WTC11 (cell line): ENCODE results near the gene EIF5. TPM values are rescaled to one million over a fixed set of nuclear protein-coding genes. Genes with fewer than 3 reads are reported as not detected.

Experiments
- ATAC-seq: fragments of 200-7000 bp; cut with Tn5 transposase; 2 replicates; pipeline ENCODE4 v1.10.0; 2021; ENCODE audit warnings: mild to moderate bottlenecking, moderate library complexity
- CTCF ChIA-PET: fragments of 300-600 bp; sonication (Branson Sonifier 250); formaldehyde crosslinking; loops from one replicate; lab custom pipeline; 2021; ENCODE audit warnings: antibody characterized with exemption; lab: Charles Lee
- POLR2A ChIA-PET: fragments of 350-600 bp; sonication (Branson Sonifier 250); formaldehyde crosslinking; loops from one replicate; lab custom pipeline; 2021; ENCODE audit warnings: antibody characterized with exemption; lab: Charles Lee
- DNase-seq: peaks from one replicate; pipeline ENCODE4 v3.0.0; 2021; ENCODE audit warnings: low spot score
- H3K27ac Mint-ChIP-seq: 2 replicates; pipeline ENCODE4 v1.8.0; 2021; ENCODE audit warnings: mixed read lengths
- H3K27me3 Mint-ChIP-seq: 2 replicates; pipeline ENCODE4 v1.8.0; 2021; ENCODE audit warnings: low read depth, mild to moderate bottlenecking, moderate library complexity, mixed read lengths
- H3K36me3 Mint-ChIP-seq: 2 replicates; pipeline ENCODE4 v1.8.0; 2021; ENCODE audit warnings: mixed read lengths
- H3K4me1 Mint-ChIP-seq: 2 replicates; pipeline ENCODE4 v1.8.0; 2022; ENCODE audit warnings: mixed read lengths
- H3K4me3 Mint-ChIP-seq: 2 replicates; pipeline ENCODE4 v1.8.0; 2021; ENCODE audit warnings: mild to moderate bottlenecking, moderate library complexity, mixed read lengths
- H3K9me3 Mint-ChIP-seq: 2 replicates; pipeline ENCODE4 v1.8.0; 2021; ENCODE audit warnings: mixed read lengths
- ATF6 ChIP-seq: sonication (generic); formaldehyde crosslinking; IDR thresholded peaks from 2 replicates; pipeline ENCODE4 v1.8.1; 2023; ENCODE audit warnings: mild to moderate bottlenecking, missing genetic modification reagents
- ETV6 ChIP-seq: sonication (generic); formaldehyde crosslinking; IDR thresholded peaks from 2 replicates; pipeline ENCODE4 v1.8.1; 2022; ENCODE audit warnings: mild to moderate bottlenecking, missing genetic modification reagents
- FOXJ3 ChIP-seq: sonication (generic); formaldehyde crosslinking; IDR thresholded peaks from 2 replicates; pipeline ENCODE4 v1.9.0; 2021; ENCODE audit warnings: missing genetic modification reagents, mild to moderate bottlenecking, borderline replicate concordance
- GTF2I ChIP-seq: fragments of 250-450 bp; sonication (Bioruptor Pico); conservative IDR thresholded peaks from 2 replicates; pipeline ENCODE4 v1.4.0; 2021; ENCODE audit warnings: mild to moderate bottlenecking
- HMGA2 ChIP-seq: fragments of 250-450 bp; sonication (Bioruptor Pico); IDR thresholded peaks from 2 replicates; pipeline ENCODE4 v1.4.0; 2021; ENCODE audit warnings: mild to moderate bottlenecking, moderate library complexity
- MAX ChIP-seq: sonication (generic); formaldehyde crosslinking; IDR thresholded peaks from 2 replicates; pipeline ENCODE4 v1.8.0; 2022; ENCODE audit warnings: mild to moderate bottlenecking, missing genetic modification reagents
- NFATC4 ChIP-seq: fragments of 250-450 bp; sonication (Bioruptor Pico); IDR thresholded peaks from 2 replicates; pipeline ENCODE4 v1.9.0; 2021; ENCODE audit warnings: mild to moderate bottlenecking
- PRDM15 ChIP-seq: sonication (generic); formaldehyde crosslinking; IDR thresholded peaks from 2 replicates; pipeline ENCODE4 v1.8.0; 2022; ENCODE audit warnings: missing genetic modification reagents
- RORB ChIP-seq: fragments of 250-450 bp; sonication (Bioruptor Pico); IDR thresholded peaks from 2 replicates; pipeline ENCODE4 v1.9.0; 2021; ENCODE audit warnings: mild to moderate bottlenecking
- ZNF219 ChIP-seq: sonication (generic); formaldehyde crosslinking; IDR thresholded peaks from 2 replicates; pipeline ENCODE4 v1.8.0; 2023; ENCODE audit warnings: missing genetic modification reagents, mild to moderate bottlenecking, borderline replicate concordance
- ZNF281 ChIP-seq: sonication (generic); formaldehyde crosslinking; IDR thresholded peaks from 2 replicates; pipeline ENCODE4 v1.8.0; 2023; ENCODE audit warnings: mild to moderate bottlenecking, missing genetic modification reagents
- ZNF317 ChIP-seq: sonication (generic); formaldehyde crosslinking; IDR thresholded peaks from 2 replicates; pipeline ENCODE4 v1.8.1; 2023; ENCODE audit warnings: low read depth, mild to moderate bottlenecking, moderate library complexity, missing genetic modification reagents, borderline replicate concordance
- ZNF396 ChIP-seq: fragments of 250-450 bp; sonication (Bioruptor Pico); IDR thresholded peaks from 2 replicates; pipeline ENCODE4 v1.8.0; 2021; ENCODE audit warnings: mild to moderate bottlenecking, moderate library complexity, borderline replicate concordance
- ZNF423 ChIP-seq: fragments of 250-450 bp; sonication (Bioruptor Pico); IDR thresholded peaks from 2 replicates; pipeline ENCODE4 v2.1.2; 2022; ENCODE audit warnings: mild to moderate bottlenecking, moderate library complexity
- ZSCAN18 ChIP-seq: fragments of 250-450 bp; sonication (Bioruptor Pico); IDR thresholded peaks from 2 replicates; pipeline ENCODE4 v2.1.2; 2022; ENCODE audit warnings: mild to moderate bottlenecking, moderate library complexity
- total RNA-seq: library from RNA; stranded (reverse); gene quantifications from 3 replicates; pipeline ENCODE4 v1.2.3, GENCODE V29; 2021

EIF5 gene
- total RNA-seq, 1 experiment from 2014 or later: 282 TPM

GRCh38 chr14:103288076-103288766, 45.8 kb upstream of the EIF5 start:
- no peak overlapping the region for H3K27ac Mint-ChIP-seq
- CTCF ChIA-PET: interaction anchor here (1.7 to 3.1 kb wide), 2 partner anchors 102 to 183 kb away, joined by 3 to 11 read pairs; no protein-coding TSS in a partner anchor
- peaks cover 13% of the 10 kb centered on the region for H3K27me3 Mint-ChIP-seq

GRCh38 chr14:103290056-103290455, 44.0 kb upstream of the EIF5 start:
- peaks cover 2% of the 10 kb centered on the region for H3K4me1 Mint-ChIP-seq
- H3K9me3 Mint-ChIP-seq: peaks cover 4% of the 10 kb centered on the region
- no peak for TF ChIP-seq ZSCAN18 (CRISPR knock-in tag)
- TF ChIP-seq NFATC4 (CRISPR knock-in tag): no peak
- TF ChIP-seq ZNF219 (CRISPR knock-in tag): no peak
- no peak for TF ChIP-seq GTF2I (CRISPR knock-in tag)
- no peak for TF ChIP-seq HMGA2 (CRISPR knock-in tag)
- no peak for TF ChIP-seq MAX (CRISPR knock-in tag)
- TF ChIP-seq ETV6: no peak
- no peak for TF ChIP-seq ZNF423 (CRISPR knock-in tag)
- TF ChIP-seq RORB: no peak
- no peak overlapping the region for H3K27ac Mint-ChIP-seq
- ChIA-PET CTCF (interaction anchor here (0.6 to 5.9 kb wide), 3 partner anchors 67 to 215 kb away, joined by 3 to 60 read pairs (median 5); no protein-coding TSS in a partner anchor), POLR2A (no interaction called here)
- DNase-seq: no peak
- H3K27me3 Mint-ChIP-seq: peaks cover 9% of the 10 kb centered on the region; the same call in 1 of the 2 replicates
- no peak overlapping the region for H3K4me3 Mint-ChIP-seq
- H3K36me3 Mint-ChIP-seq: no peaks in the 10 kb centered on the region
- ATAC-seq: no peak

More at GRCh38 chr14:103288076-103288766, 45.8 kb upstream of the EIF5 start:
- Mint-ChIP-seq H3K36me3 (no peaks in the 10 kb centered on the region), H3K4me1 (peaks cover 21% of the 10 kb centered on the region), H3K9me3 (peaks cover 4% of the 10 kb centered on the region), H3K4me3 (no peak overlapping the region)
- DNase-seq: no peak
- POLR2A ChIA-PET: no interaction called here
- no peak for TF ChIP-seq PRDM15 (CRISPR knock-in tag)
- no peak for TF ChIP-seq FOXJ3 (CRISPR knock-in tag)
- no peak for TF ChIP-seq ATF6
- no peak for TF ChIP-seq ZNF396 (CRISPR knock-in tag)
- no peak for TF ChIP-seq ZNF317 (CRISPR knock-in tag)
- no peak for TF ChIP-seq ZNF281 (CRISPR knock-in tag)
- TF ChIP-seq, all 79 proteins: peak for 0
- ATAC-seq: no peak
